ENCODE data around the gene VAMP2.

The VAMP2 gene

GRCh38 chr17:8162233-8162996 lies at the start of gene VAMP2:
VAMP2 (minus strand) TSS chr17:8162948; CDS start chr17:8162879, 69 bp downstream.
- Histone ChIP-seq H3K27me3 (replicated peaks; ENCODE audit: control insufficient read depth, insufficient read depth, low read length) (no peaks in the 10 kb centered on the region), H3K36me3 (ENCODE audit: control insufficient read depth, insufficient read depth, low read length) (peaks cover 5% of the 10 kb centered on the region), H3K4me3 (replicated peaks; ENCODE audit: low read depth, low read length) (peak within 1 kb of the TSS; percentile 95)
- TF ChIP-seq CTCF (IDR thresholded peaks at IDR 0.05; ENCODE audit: insufficient read depth, low read length, poor library complexity, severe bottlenecking): no peak
- peak; percentile 79 for DNase-seq (ENCODE audit: extremely low read depth, insufficient read length)

DNA sequence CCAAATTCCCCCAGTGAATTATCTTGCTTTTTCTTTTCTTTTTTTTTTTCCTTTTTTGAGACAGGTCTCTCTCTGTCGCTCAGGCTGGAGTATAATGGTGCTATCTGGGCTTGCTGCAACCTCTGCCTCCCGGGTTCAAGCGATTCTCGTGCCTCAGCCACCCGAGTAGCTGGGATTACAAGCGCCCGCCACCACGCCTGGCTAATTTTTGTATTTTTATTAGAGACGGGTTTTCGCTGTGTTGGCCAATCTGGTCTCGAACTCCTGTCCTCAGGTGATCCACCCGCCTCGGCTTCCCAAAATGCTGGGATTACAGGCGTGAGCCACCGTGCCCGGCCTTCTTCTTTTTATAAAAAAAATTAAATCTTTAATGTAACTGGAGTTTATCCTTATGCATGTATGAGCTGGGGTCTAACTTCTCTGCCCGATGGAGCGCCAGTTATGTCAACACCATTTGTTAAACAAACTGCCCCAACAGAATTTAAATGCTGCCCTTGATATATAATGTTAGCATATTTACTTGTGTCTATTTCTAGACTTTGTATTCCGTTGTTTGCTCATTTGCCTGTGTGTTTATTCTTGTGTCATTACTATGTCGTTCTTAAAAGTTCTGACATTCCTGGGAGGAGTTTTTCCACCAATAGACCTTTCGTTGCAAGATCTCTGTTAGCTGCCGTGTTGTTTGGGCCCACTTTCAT lies 48.2 kb upstream of the VAMP2 start:
- no peaks in the 10 kb centered on the region for H3K27me3 ChIP-seq (replicated peaks; ENCODE audit: control insufficient read depth, insufficient read depth, low read length)
- no peak for TF ChIP-seq CTCF (IDR thresholded peaks at IDR 0.05; ENCODE audit: insufficient read depth, low read length, poor library complexity, severe bottlenecking)
- no peak for DNase-seq (ENCODE audit: extremely low read depth, insufficient read length)
- H3K4me3 ChIP-seq (replicated peaks; ENCODE audit: low read depth, low read length): peak overlapping the region; percentile 85
- peaks cover 11% of the 10 kb centered on the region for H3K36me3 ChIP-seq (ENCODE audit: control insufficient read depth, insufficient read depth, low read length)

DNA sequence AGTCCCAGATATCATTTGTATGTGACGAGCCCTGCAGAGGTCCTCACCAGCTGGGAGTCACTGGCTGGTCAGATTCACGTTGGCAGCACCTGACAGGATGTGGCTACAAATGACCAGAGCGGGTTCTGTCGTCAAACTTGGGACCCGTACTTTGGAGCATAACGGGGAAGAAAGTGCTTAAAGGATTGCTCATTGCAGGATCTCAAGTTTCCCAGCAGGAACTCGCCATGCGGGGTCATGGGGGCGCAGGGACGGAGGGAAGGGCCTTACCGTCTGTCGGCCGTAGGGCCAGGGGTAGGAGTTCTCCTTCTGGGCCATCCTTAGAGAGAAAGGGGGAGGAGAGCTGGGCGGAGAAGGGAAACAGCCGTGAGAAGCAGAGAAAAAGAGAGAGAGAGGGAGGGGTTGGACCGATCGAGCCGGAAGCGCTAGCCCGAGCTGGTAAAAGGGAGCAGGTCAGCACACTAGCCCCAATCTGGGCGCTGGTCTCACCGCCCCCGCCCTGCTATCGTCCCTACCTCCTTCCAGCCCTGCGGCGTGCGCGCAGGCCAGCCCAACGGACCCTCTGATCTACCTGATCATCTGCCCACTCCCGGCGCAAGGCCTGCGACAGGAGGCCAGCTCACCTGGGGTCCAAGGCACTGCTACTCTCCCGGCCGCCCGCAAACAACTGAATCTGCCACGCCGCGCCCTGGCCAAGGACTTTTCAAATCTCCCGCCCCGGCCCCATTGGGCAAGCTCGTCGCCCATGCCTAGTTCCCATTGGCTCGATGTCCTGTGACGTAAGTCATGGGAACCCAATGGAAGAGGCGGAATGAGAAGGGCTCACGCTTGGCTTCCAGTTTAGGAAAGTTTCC lies 47.4 kb upstream of the VAMP2 start, which contains the start of gene AURKB:
Gene AURKB (minus strand): TSS at position 669 of the 854 bp plus-strand sequence. CDS start 351 bp downstream, at position 318.
- H3K27me3 ChIP-seq (replicated peaks; ENCODE audit: control insufficient read depth, insufficient read depth, low read length): no peaks in the 10 kb centered on the region
- H3K4me3 ChIP-seq (replicated peaks; ENCODE audit: low read depth, low read length): peak within 1 kb of the TSS; percentile 85
- no peak for TF ChIP-seq CTCF (IDR thresholded peaks at IDR 0.05; ENCODE audit: insufficient read depth, low read length, poor library complexity, severe bottlenecking)
- H3K36me3 ChIP-seq (ENCODE audit: control insufficient read depth, insufficient read depth, low read length): peaks cover 14% of the 10 kb centered on the region
- DNase-seq (ENCODE audit: extremely low read depth, insufficient read length): peak; percentile 90

- Histone ChIP-seq H3K27me3 (replicated peaks; ENCODE audit: control insufficient read depth, insufficient read depth, low read length) (no peaks in the 10 kb centered on the region), H3K36me3 (ENCODE audit: control insufficient read depth, insufficient read depth, low read length) (peaks cover 21% of the 10 kb centered on the region), H3K4me3 (replicated peaks; ENCODE audit: low read depth, low read length) (no peak overlapping the region)
- TF ChIP-seq CTCF (IDR thresholded peaks at IDR 0.05; ENCODE audit: insufficient read depth, low read length, poor library complexity, severe bottlenecking): no peak
- no peak for DNase-seq (ENCODE audit: extremely low read depth, insufficient read length)
Observed at GRCh38 chr17:8206536-8206935, 43.8 kb upstream of the VAMP2 start.

- no peaks in the 10 kb centered on the region for H3K27me3 ChIP-seq (replicated peaks; ENCODE audit: control insufficient read depth, insufficient read depth, low read length)
- no peak for DNase-seq (ENCODE audit: extremely low read depth, insufficient read length)
- H3K4me3 ChIP-seq (replicated peaks; ENCODE audit: low read depth, low read length): no peak overlapping the region
- peaks cover 21% of the 10 kb centered on the region for H3K36me3 ChIP-seq (ENCODE audit: control insufficient read depth, insufficient read depth, low read length)
- TF ChIP-seq CTCF (IDR thresholded peaks at IDR 0.05; ENCODE audit: insufficient read depth, low read length, poor library complexity, severe bottlenecking): no peak
Observed at GRCh38 chr17:8204761-8205555, 42.2 kb upstream of the VAMP2 start.
